SK-N-SH (cell line): ENCODE measurements around the gene ZEB1.

Source experiments
- CTCF ChIP-seq: fragments of 200-600 bp; sonication (generic); IDR thresholded peaks from 2 replicates; pipeline ENCODE4 v1.6.1; 2017; ENCODE audit warnings: antibody characterized with exemption, mild to moderate bottlenecking, moderate library complexity
- JUND ChIP-seq: IDR thresholded peaks from 2 replicates; pipeline ENCODE4 v1.4.0; 2012

GRCh38 chr10:31464552-31464951, 145.5 kb downstream of the ZEB1 start:
- TF ChIP-seq JUND (no peak), CTCF (no peak)
